Upper lobe of right lung (tissue), 1 donor: ENCODE data around the gene HNRNPH2. TPM values are rescaled to one million over a fixed set of nuclear protein-coding genes. Genes with fewer than 3 reads are reported as not detected.
A peak's percentile ranks its signal among the peaks of the same experiment; 100 is the strongest.

Experiments
- ATAC-seq: fragments of 200-7000 bp; cut with Tn5 transposase; one replicate; pipeline ENCODE4 v1.9.1; 2020; ENCODE audit warnings: mild to moderate bottlenecking, moderate library complexity
- DNase-seq: peaks from one replicate; pipeline ENCODE4 v3.0.0-alpha.2; 2020
- H3K27ac ChIP-seq: fragments of 200-600 bp; one replicate; pipeline ENCODE4 v1.8.0; 2022
- H3K27me3 ChIP-seq: fragments of 200-600 bp; one replicate; pipeline ENCODE4 v1.8.0; 2022; ENCODE audit warnings: mild to moderate bottlenecking
- H3K36me3 ChIP-seq: fragments of 200-600 bp; one replicate; pipeline ENCODE4 v1.8.0; 2022
- H3K4me1 ChIP-seq: fragments of 200-600 bp; one replicate; pipeline ENCODE4 v1.8.0; 2022
- H3K4me3 ChIP-seq: fragments of 200-600 bp; one replicate; pipeline ENCODE4 v1.8.0; 2022; ENCODE audit warnings: mild to moderate bottlenecking
- H3K9me3 ChIP-seq: fragments of 200-600 bp; one replicate; pipeline ENCODE4 v1.8.0; 2022
- intact Hi-C: fragments of 100-400 bp; cut with DNase I; formaldehyde crosslinking; loops from one replicate; pipeline ENCODE4 v1.11.0; 2022
- long read RNA-seq: library from polyadenylated mRNA; unstranded; transcript quantifications from one replicate; pipeline ENCODE4 v2.0.0, GENCODE V29; 2021
- total RNA-seq: library from RNA; stranded (reverse); fragmentation: NEBNext Ultra II Directional; extraction: Animal tissue kit (Norgen Biotek cat#: 25700); gene quantifications from one replicate; pipeline ENCODE4 v1.2.1, GENCODE V29; 2021
- TF ChIP-seq, protein P1 (sequence below): fragments of 200-600 bp; IDR thresholded peaks from one replicate; pipeline ENCODE4 v1.8.0; 2022; ENCODE audit warnings: antibody characterized with exemption
- donor health status: DM: no; HTN: yes; CAD: no; lungs with severe emphysema.

HNRNPH2 gene, protein sequence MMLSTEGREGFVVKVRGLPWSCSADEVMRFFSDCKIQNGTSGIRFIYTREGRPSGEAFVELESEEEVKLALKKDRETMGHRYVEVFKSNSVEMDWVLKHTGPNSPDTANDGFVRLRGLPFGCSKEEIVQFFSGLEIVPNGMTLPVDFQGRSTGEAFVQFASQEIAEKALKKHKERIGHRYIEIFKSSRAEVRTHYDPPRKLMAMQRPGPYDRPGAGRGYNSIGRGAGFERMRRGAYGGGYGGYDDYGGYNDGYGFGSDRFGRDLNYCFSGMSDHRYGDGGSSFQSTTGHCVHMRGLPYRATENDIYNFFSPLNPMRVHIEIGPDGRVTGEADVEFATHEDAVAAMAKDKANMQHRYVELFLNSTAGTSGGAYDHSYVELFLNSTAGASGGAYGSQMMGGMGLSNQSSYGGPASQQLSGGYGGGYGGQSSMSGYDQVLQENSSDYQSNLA
- 67.1 TPM for total RNA-seq
- long read RNA-seq, transcript HNRNPH2-201 (2 exons, 2,223 nt) = major isoform, 198 of 200 reads
- long read RNA-seq, partial matches to known transcripts = 2 of 200 reads
- long read RNA-seq, other reads (novel, unspliced or antisense) = 0 of 200 reads

DNA sequence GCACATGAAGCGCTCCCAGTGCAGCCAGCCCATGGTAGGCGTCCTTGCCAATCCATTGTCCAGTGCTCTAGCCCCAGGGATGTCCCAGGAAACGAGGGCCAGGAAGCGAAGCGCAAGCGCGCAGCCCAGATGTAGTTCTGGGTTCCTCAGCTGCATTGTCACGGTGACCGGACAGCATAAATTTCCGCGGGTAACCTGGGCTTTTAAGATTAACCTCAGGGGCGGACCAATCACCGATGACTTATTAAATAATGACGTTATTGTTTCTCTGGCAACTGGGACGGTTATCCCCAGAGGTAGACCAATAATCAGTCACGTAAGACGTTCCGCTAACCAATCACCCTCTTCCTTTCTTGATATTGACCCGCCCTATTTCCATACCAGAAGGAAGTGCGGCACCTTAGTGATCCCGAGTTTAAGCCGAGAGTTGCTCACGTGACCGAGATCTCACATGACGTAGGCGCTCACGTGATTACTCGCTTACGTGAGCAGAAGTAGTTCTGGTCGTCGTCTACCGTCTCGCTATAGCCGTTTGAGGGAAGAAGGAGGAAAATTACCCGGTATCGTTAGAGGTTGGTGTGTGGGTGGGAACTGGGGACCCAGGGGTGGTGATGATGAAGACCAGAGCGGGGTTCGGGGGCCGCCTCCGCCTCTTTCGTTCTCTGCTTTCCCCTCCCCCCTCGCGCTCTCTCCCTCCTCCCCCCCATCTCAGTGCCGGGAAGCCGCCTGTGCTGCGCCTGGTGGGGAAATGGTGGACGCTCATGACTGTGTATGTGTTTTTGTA lies at the start of gene HNRNPH2, which contains the start of gene GLA:
Gene HNRNPH2 (plus strand): TSS at position 475 of the 784 bp plus-strand sequence. CDS start 3,767 bp downstream, outside the sequence.
Gene GLA (minus strand): TSS at position 178 of the 784 bp plus-strand sequence. CDS start 22 bp downstream, at position 156.
- H3K36me3 ChIP-seq = peaks cover 4% of the 10 kb centered on the region
- H3K4me1 ChIP-seq = peaks cover 4% of the 10 kb centered on the region
- DNase-seq (peak; percentile 88), ATAC-seq (peak; percentile 98)
- H3K4me3 ChIP-seq = peak within 1 kb of the TSS; percentile 71
- H3K27me3 ChIP-seq = no peaks in the 10 kb centered on the region
- H3K9me3 ChIP-seq = no peaks in the 10 kb centered on the region
- H3K27ac ChIP-seq = peak within 1 kb of the TSS; percentile 92
- TF ChIP-seq, protein P1, sequence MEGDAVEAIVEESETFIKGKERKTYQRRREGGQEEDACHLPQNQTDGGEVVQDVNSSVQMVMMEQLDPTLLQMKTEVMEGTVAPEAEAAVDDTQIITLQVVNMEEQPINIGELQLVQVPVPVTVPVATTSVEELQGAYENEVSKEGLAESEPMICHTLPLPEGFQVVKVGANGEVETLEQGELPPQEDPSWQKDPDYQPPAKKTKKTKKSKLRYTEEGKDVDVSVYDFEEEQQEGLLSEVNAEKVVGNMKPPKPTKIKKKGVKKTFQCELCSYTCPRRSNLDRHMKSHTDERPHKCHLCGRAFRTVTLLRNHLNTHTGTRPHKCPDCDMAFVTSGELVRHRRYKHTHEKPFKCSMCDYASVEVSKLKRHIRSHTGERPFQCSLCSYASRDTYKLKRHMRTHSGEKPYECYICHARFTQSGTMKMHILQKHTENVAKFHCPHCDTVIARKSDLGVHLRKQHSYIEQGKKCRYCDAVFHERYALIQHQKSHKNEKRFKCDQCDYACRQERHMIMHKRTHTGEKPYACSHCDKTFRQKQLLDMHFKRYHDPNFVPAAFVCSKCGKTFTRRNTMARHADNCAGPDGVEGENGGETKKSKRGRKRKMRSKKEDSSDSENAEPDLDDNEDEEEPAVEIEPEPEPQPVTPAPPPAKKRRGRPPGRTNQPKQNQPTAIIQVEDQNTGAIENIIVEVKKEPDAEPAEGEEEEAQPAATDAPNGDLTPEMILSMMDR = no peak
- intact Hi-C loops = no loop called here

DNA sequence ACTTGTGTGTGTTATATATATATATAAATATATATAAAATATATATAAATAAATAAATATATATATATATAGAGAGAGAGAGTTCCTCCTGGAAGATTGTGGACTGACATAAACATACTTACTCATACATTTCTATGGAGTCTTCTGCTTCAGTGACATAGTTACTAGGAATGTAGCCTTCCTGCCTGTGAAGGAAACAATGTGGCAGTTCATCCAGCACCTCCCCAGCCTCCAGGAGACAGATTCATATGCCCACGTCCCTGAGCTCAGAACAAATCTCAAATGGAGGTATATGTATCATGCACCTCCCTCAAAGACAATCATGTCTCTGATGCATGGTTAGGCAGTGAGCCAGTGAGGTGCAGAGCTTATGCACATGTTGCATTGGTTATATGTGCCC lies 48.1 kb upstream of the HNRNPH2 start:
- H3K9me3 ChIP-seq = no peaks in the 10 kb centered on the region
- DNase-seq (no peak), ATAC-seq (no peak)
- no peak overlapping the region for H3K4me3 ChIP-seq
- TF ChIP-seq, protein P1 = no peak
- no peak overlapping the region for H3K27ac ChIP-seq
- no peaks in the 10 kb centered on the region for H3K4me1 ChIP-seq
- no peaks in the 10 kb centered on the region for H3K36me3 ChIP-seq
- H3K27me3 ChIP-seq = no peaks in the 10 kb centered on the region
- intact Hi-C loops = no loop called here

DNA sequence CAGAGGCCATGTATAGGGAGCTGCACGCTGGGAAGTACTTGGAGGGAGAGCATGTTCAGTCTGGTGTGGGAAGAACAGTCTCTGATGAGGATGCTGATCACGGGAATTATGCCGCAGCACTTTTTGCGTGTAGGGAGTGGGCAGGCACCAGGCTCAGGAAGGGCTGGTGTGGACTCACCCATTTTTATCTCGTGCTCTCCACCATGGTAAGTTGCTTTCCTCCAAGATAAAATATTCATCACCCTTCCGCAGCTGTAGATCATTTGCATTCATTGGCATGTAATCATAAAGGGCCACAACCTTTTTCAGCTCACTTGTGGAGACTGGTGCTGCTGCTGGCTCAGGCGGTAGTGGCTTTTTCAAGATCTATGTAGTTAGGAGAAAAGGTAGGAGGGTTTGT lies 47.6 kb upstream of the HNRNPH2 start:
- DNase-seq (no peak), ATAC-seq (no peak)
- TF ChIP-seq, protein P1 = no peak
- H3K4me3 ChIP-seq = no peak overlapping the region
- no peaks in the 10 kb centered on the region for H3K9me3 ChIP-seq
- no peak overlapping the region for H3K27ac ChIP-seq
- no peaks in the 10 kb centered on the region for H3K36me3 ChIP-seq
- H3K4me1 ChIP-seq = no peaks in the 10 kb centered on the region
- no peaks in the 10 kb centered on the region for H3K27me3 ChIP-seq
- intact Hi-C loops = no loop called here

DNA sequence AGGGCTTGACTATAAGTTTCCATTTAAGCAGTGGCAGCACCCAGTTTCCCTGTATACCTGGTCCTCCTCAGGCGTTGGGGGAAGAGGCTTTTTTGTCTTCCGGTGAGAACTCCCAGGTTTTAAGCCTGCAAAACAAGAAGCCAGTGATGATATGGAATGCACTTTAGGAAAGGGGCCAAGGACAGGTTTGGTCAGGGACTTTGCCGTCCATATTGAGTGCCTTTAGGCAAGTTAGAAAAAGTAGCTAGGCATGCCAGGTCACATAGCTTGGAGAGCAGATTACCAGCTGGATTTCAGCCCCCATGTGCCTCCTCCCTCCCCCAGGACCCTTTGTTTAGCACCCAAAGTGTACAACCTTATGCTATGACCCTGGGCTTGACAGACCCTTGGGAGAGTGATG lies 45.9 kb upstream of the HNRNPH2 start:
- ATAC-seq (no peak), DNase-seq (no peak)
- Histone ChIP-seq H3K9me3 (no peaks in the 10 kb centered on the region), H3K4me1 (no peaks in the 10 kb centered on the region), H3K36me3 (no peaks in the 10 kb centered on the region), H3K27ac (no peak overlapping the region), H3K27me3 (no peaks in the 10 kb centered on the region), H3K4me3 (no peak overlapping the region)
- intact Hi-C loops = no loop called here
- TF ChIP-seq, protein P1 = no peak

DNA sequence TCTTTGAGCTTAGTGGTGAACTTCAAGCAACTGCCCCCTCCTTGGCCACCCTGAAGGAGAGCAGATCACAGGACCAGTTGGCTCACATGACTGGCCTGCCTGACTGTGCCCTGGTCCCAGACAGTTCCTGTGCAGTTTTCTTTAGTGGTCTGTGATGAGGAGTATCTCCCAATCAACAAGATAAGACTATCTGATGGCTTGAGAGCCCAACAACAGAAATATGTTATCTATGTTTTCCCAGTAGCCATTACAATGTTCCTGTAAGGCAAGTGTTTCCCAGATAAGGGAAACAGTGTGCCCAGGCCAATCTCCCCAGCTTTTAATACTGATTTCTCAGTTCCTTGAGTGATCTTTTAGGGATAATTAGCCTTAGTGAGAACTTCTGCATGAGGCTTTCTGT lies 45.3 kb upstream of the HNRNPH2 start:
- no peak for DNase-seq
- no peaks in the 10 kb centered on the region for H3K9me3 ChIP-seq
- intact Hi-C loops = no loop called here
- no peaks in the 10 kb centered on the region for H3K27me3 ChIP-seq
- ATAC-seq = no peak
- no peaks in the 10 kb centered on the region for H3K36me3 ChIP-seq
- H3K4me1 ChIP-seq = no peaks in the 10 kb centered on the region
- no peak overlapping the region for H3K4me3 ChIP-seq
- H3K27ac ChIP-seq = no peak overlapping the region
- TF ChIP-seq, protein P1 = no peak
